T follicular helper cell (primary cell): ENCODE measurements around the gene C19orf85.

Source experiments
- DNase-seq: peaks from one replicate; pipeline ENCODE4 v3.0.0-alpha.2; 2020; ENCODE audit warnings: low read depth

The C19orf85 gene

GRCh38 chr19:55440411-55441105 lies 24.0 kb downstream of the C19orf85 start:
- DNase-seq = no peak

- DNase-seq = no peak
Observed at GRCh38 chr19:55439052-55439451, 25.5 kb downstream of the C19orf85 start.

- no peak for DNase-seq
Observed at GRCh38 chr19:55437410-55437809, 27.1 kb downstream of the C19orf85 start.

GRCh38 chr19:55436847-55437246 lies 27.7 kb downstream of the C19orf85 start:
- DNase-seq = no peak

GRCh38 chr19:55435020-55435419 lies 29.5 kb downstream of the C19orf85 start:
- no peak for DNase-seq

GRCh38 chr19:55434356-55434919 lies 30.1 kb downstream of the C19orf85 start:
- DNase-seq = no peak

- DNase-seq = no peak
Observed at GRCh38 chr19:55433292-55433691, 31.3 kb downstream of the C19orf85 start.

GRCh38 chr19:55432241-55432959 lies 32.2 kb downstream of the C19orf85 start:
- no peak for DNase-seq

- DNase-seq = no peak
Observed at GRCh38 chr19:55431183-55431582, 33.4 kb downstream of the C19orf85 start.

- no peak for DNase-seq
Observed at GRCh38 chr19:55426042-55426441, 38.5 kb downstream of the C19orf85 start.

GRCh38 chr19:55424518-55424917 lies 40.0 kb downstream of the C19orf85 start:
- DNase-seq = no peak

- DNase-seq = no peak
Observed at GRCh38 chr19:55423225-55424005, 41.1 kb downstream of the C19orf85 start.

- peak; percentile 26 for DNase-seq
Observed at GRCh38 chr19:55421281-55421680, 43.3 kb downstream of the C19orf85 start.

GRCh38 chr19:55419624-55420236 lies 44.8 kb downstream of the C19orf85 start:
- DNase-seq = no peak

- DNase-seq = no peak
Observed at GRCh38 chr19:55419103-55419502, 45.4 kb downstream of the C19orf85 start.

- peak; percentile 46 for DNase-seq
Observed at GRCh38 chr19:55418185-55418584, 46.4 kb downstream of the C19orf85 start.
